ENCODE results near the gene NEXN. TPM values are rescaled to one million over a fixed set of nuclear protein-coding genes. Genes with fewer than 3 reads are reported as not detected.

NEXN gene
- total and polyA plus RNA-seq, 2 experiments from 2014 or later: 2.6 to 11.8 TPM

DNA sequence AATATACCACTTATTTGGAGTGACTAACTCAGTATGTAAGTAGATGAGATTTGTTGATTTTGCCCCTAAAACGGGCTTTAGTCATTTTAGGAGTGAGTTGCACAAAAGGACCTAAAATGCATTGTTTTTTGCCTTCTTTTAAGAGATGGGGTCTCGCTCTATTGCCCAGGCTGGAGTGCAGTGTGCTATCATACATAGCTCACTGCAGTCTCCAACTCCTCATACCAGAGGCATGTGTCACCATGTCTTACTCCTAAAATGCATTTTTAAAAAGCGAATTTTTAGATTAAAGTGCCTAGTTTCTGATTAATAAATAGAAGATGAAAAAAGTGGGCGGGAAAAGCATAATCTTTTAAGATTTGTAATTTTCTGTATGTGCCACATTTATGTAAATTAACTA lies 11.5 kb upstream of the NEXN start:
- H4K20me1 ChIP-seq (replicated peaks; ENCODE audit: insufficient read depth): no peaks in the 10 kb centered on the region
- H3K27ac ChIP-seq (ENCODE audit: low read depth): no peak overlapping the region
- no peak overlapping the region for H3K4me3 ChIP-seq
- no peak overlapping the region for H3K4me3 Mint-ChIP-seq
- H3K27me3 ChIP-seq (ENCODE audit: insufficient read depth): no peaks in the 10 kb centered on the region
- H3K36me3 ChIP-seq (ENCODE audit: insufficient read depth): no peaks in the 10 kb centered on the region
- H3K36me3 Mint-ChIP-seq (ENCODE audit: low read depth): no peaks in the 10 kb centered on the region
- H3K79me2 ChIP-seq (replicated peaks; ENCODE audit: insufficient read depth): no peaks in the 10 kb centered on the region
- H3F3A ChIP-seq (replicated peaks; ENCODE audit: low read depth): no peaks in the 10 kb centered on the region
- no peaks in the 10 kb centered on the region for H3K4me1 Mint-ChIP-seq
- ATAC-seq: no peak
- TF ChIP-seq STAT1 (IDR thresholded peaks at IDR 0.05; ENCODE audit: unreplicated experiment) (no peak), NANOG (IDR thresholded peaks at IDR 0.05; ENCODE audit: borderline replicate concordance) (no peak), POLR2AphosphoS5 (IDR thresholded peaks at IDR 0.05; ENCODE audit: low read depth) (no peak), ZNF114 (CRISPR knock-in tag; IDR thresholded peaks at IDR 0.05) (no peak), JUNB (IDR thresholded peaks at IDR 0.05; ENCODE audit: unreplicated experiment) (no peak), ZNF331 (CRISPR knock-in tag; IDR thresholded peaks at IDR 0.05; ENCODE audit: low read depth) (no peak)
- TF ChIP-seq, protein P1, sequence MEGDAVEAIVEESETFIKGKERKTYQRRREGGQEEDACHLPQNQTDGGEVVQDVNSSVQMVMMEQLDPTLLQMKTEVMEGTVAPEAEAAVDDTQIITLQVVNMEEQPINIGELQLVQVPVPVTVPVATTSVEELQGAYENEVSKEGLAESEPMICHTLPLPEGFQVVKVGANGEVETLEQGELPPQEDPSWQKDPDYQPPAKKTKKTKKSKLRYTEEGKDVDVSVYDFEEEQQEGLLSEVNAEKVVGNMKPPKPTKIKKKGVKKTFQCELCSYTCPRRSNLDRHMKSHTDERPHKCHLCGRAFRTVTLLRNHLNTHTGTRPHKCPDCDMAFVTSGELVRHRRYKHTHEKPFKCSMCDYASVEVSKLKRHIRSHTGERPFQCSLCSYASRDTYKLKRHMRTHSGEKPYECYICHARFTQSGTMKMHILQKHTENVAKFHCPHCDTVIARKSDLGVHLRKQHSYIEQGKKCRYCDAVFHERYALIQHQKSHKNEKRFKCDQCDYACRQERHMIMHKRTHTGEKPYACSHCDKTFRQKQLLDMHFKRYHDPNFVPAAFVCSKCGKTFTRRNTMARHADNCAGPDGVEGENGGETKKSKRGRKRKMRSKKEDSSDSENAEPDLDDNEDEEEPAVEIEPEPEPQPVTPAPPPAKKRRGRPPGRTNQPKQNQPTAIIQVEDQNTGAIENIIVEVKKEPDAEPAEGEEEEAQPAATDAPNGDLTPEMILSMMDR (conservative IDR thresholded peaks at IDR 0.05; ENCODE audit: low read depth in 2 of 2): no peak
- TF ChIP-seq, protein P2, sequence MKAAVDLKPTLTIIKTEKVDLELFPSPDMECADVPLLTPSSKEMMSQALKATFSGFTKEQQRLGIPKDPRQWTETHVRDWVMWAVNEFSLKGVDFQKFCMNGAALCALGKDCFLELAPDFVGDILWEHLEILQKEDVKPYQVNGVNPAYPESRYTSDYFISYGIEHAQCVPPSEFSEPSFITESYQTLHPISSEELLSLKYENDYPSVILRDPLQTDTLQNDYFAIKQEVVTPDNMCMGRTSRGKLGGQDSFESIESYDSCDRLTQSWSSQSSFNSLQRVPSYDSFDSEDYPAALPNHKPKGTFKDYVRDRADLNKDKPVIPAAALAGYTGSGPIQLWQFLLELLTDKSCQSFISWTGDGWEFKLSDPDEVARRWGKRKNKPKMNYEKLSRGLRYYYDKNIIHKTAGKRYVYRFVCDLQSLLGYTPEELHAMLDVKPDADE (IDR thresholded peaks at IDR 0.05): no peak
- TF ChIP-seq, protein P3, sequence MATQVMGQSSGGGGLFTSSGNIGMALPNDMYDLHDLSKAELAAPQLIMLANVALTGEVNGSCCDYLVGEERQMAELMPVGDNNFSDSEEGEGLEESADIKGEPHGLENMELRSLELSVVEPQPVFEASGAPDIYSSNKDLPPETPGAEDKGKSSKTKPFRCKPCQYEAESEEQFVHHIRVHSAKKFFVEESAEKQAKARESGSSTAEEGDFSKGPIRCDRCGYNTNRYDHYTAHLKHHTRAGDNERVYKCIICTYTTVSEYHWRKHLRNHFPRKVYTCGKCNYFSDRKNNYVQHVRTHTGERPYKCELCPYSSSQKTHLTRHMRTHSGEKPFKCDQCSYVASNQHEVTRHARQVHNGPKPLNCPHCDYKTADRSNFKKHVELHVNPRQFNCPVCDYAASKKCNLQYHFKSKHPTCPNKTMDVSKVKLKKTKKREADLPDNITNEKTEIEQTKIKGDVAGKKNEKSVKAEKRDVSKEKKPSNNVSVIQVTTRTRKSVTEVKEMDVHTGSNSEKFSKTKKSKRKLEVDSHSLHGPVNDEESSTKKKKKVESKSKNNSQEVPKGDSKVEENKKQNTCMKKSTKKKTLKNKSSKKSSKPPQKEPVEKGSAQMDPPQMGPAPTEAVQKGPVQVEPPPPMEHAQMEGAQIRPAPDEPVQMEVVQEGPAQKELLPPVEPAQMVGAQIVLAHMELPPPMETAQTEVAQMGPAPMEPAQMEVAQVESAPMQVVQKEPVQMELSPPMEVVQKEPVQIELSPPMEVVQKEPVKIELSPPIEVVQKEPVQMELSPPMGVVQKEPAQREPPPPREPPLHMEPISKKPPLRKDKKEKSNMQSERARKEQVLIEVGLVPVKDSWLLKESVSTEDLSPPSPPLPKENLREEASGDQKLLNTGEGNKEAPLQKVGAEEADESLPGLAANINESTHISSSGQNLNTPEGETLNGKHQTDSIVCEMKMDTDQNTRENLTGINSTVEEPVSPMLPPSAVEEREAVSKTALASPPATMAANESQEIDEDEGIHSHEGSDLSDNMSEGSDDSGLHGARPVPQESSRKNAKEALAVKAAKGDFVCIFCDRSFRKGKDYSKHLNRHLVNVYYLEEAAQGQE (IDR thresholded peaks at IDR 0.05; ENCODE audit: unreplicated experiment): no peak
- no peaks in the 10 kb centered on the region for H3K27me3 Mint-ChIP-seq (ENCODE audit: insufficient read depth, low read depth, poor library complexity)
- H3K4me1 ChIP-seq (ENCODE audit: insufficient read depth): no peaks in the 10 kb centered on the region
- no peak overlapping the region for H3K4me2 ChIP-seq
- DNase-seq (ENCODE audit: low spot score): no peak
- H2AFZ ChIP-seq: no peak overlapping the region
- no peaks in the 10 kb centered on the region for H3K9me3 Mint-ChIP-seq
- H3K9me2 ChIP-seq (ENCODE audit: insufficient read depth): no peaks in the 10 kb centered on the region
- H3K27ac Mint-ChIP-seq: no peak overlapping the region

DNA sequence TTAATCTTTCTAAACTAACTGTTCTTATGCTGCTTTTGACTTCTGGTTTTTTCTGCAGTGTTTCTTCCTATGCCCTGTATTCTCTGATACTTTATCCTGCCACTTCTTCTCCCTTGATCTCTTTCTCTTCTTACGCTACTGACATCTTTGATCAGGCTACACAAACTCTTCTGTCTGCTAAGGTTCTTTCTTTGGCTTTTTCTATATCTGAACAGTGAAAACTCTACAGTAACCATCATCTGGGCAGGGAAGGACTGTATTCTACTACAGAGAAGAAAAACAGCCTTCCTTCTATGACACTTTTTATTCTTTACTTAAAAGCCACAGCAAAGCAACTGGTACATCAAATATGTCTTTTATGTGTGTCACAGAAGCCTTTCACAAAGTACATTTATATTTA lies 7.4 kb upstream of the NEXN start:
- Mint-ChIP-seq H3K27ac (no peak overlapping the region), H3K27me3 (ENCODE audit: insufficient read depth, low read depth, poor library complexity) (no peaks in the 10 kb centered on the region), H3K4me1 (no peaks in the 10 kb centered on the region), H3K4me3 (no peak overlapping the region), H3K9me3 (peaks cover 2% of the 10 kb centered on the region; the same call in 1 of the 3 replicates), H3K36me3 (ENCODE audit: low read depth) (peaks cover 3% of the 10 kb centered on the region; the same call in 2 of the 3 replicates)
- no peaks in the 10 kb centered on the region for H4K20me1 ChIP-seq (replicated peaks; ENCODE audit: insufficient read depth)
- no peaks in the 10 kb centered on the region for H3K27me3 ChIP-seq (ENCODE audit: insufficient read depth)
- no peaks in the 10 kb centered on the region for H3K79me2 ChIP-seq (replicated peaks; ENCODE audit: insufficient read depth)
- H3K4me1 ChIP-seq (ENCODE audit: insufficient read depth): no peaks in the 10 kb centered on the region
- no peaks in the 10 kb centered on the region for H3K36me3 ChIP-seq (ENCODE audit: insufficient read depth)
- TF ChIP-seq EZH2phosphoT487 (IDR thresholded peaks at IDR 0.05; ENCODE audit: unreplicated experiment): no peak
- no peak for TF ChIP-seq EZH2 (IDR thresholded peaks at IDR 0.05; ENCODE audit: low read depth, unreplicated experiment)
- TF ChIP-seq JUNB (IDR thresholded peaks at IDR 0.05; ENCODE audit: unreplicated experiment): no peak
- TF ChIP-seq POLR2AphosphoS5 (IDR thresholded peaks at IDR 0.05; ENCODE audit: low read depth): no peak
- no peak for TF ChIP-seq ZNF114 (CRISPR knock-in tag; IDR thresholded peaks at IDR 0.05)
- no peak for TF ChIP-seq STAT1 (IDR thresholded peaks at IDR 0.05; ENCODE audit: unreplicated experiment)
- no peak overlapping the region for H3K27ac ChIP-seq (ENCODE audit: low read depth)
- ATAC-seq: no peak
- H2AFZ ChIP-seq: no peak overlapping the region
- no peaks in the 10 kb centered on the region for H3F3A ChIP-seq (replicated peaks; ENCODE audit: low read depth)
- H3K4me3 ChIP-seq: no peak overlapping the region
- DNase-seq (ENCODE audit: low spot score): no peak
- H3K4me2 ChIP-seq: no peak overlapping the region
- no peaks in the 10 kb centered on the region for H3K9me2 ChIP-seq (ENCODE audit: insufficient read depth)

Measured in GM23338 (cell line).